Mesendoderm (in vitro differentiated cells): ENCODE results near the gene EBPL. TPM values are rescaled to one million over a fixed set of nuclear protein-coding genes. Genes with fewer than 3 reads are reported as not detected.

Experiments
- DNase-seq: peaks from one replicate; pipeline ENCODE4 v3.0.0; 2013
- H2AK5ac ChIP-seq: 2 replicates; pipeline ENCODE4 v1.6.1; 2013; ENCODE audit warnings: low read length, inconsistent platforms
- H2BK120ac ChIP-seq: 2 replicates; pipeline ENCODE4 v1.6.1; 2013; ENCODE audit warnings: low read depth, mild to moderate bottlenecking, low read length, moderate library complexity, mixed read lengths
- H2BK15ac ChIP-seq: replicated peaks from 2 replicates; pipeline ENCODE4 v1.6.1; 2013; ENCODE audit warnings: low read depth, mild to moderate bottlenecking, moderate library complexity
- H2BK5ac ChIP-seq: 2 replicates; pipeline ENCODE4 v1.6.1; 2013; ENCODE audit warnings: low read length, inconsistent platforms
- H3K18ac ChIP-seq: 2 replicates; pipeline ENCODE4 v1.6.1; 2013; ENCODE audit warnings: mild to moderate bottlenecking, low read length, mixed read lengths
- H3K23ac ChIP-seq: one replicate; pipeline ENCODE4 v1.6.1; 2013; ENCODE audit warnings: low read length
- H3K27ac ChIP-seq: 2 replicates; pipeline ENCODE4 v1.5.1; 2013; ENCODE audit warnings: low read depth, mild to moderate bottlenecking, inconsistent platforms, low read length, moderate library complexity
- H3K27me3 ChIP-seq: 2 replicates; pipeline ENCODE4 v1.6.1; 2013; ENCODE audit warnings: low read length, control low read depth, mild to moderate bottlenecking, inconsistent platforms; ENCODE audit not compliant: insufficient read depth, poor library complexity
- H3K36me3 ChIP-seq: 2 replicates; pipeline ENCODE4 v1.6.1; 2013; ENCODE audit warnings: low read length, inconsistent platforms; ENCODE audit not compliant: control insufficient read depth, insufficient read depth
- H3K4ac ChIP-seq: one replicate; pipeline ENCODE4 v1.6.1; 2013; ENCODE audit warnings: low read depth, mild to moderate bottlenecking, low read length, moderate library complexity
- H3K4me1 ChIP-seq: 2 replicates; pipeline ENCODE4 v1.6.1; 2013; ENCODE audit warnings: low read depth, low read length, inconsistent platforms; ENCODE audit not compliant: control insufficient read depth
- H3K4me2 ChIP-seq: 2 replicates; pipeline ENCODE4 v1.6.1; 2013; ENCODE audit warnings: low read length
- H3K4me3 ChIP-seq: 2 replicates; pipeline ENCODE4 v1.5.1; 2013; ENCODE audit warnings: mild to moderate bottlenecking, low read length
- H3K56ac ChIP-seq: one replicate; pipeline ENCODE4 v1.6.1; 2013; ENCODE audit warnings: low read length
- H3K79me1 ChIP-seq: 2 replicates; pipeline ENCODE4 v1.6.1; 2013; ENCODE audit warnings: low read length, inconsistent platforms
- H3K79me2 ChIP-seq: 2 replicates; pipeline ENCODE4 v1.6.1; 2013; ENCODE audit warnings: mild to moderate bottlenecking, low read length; ENCODE audit not compliant: control insufficient read depth, insufficient read depth
- H3K9ac ChIP-seq: 2 replicates; pipeline ENCODE4 v1.6.1; 2013; ENCODE audit warnings: low read length, inconsistent platforms
- H4K5ac ChIP-seq: one replicate; pipeline ENCODE4 v1.6.1; 2013; ENCODE audit warnings: low read length
- H4K8ac ChIP-seq: one replicate; pipeline ENCODE4 v1.6.1; 2013; ENCODE audit warnings: low read depth, mild to moderate bottlenecking, control low read depth, low read length, moderate library complexity
- WGBS: extraction: QIAGEN DNeasy Blood & Tissue Kit; methylation state at CpG from one replicate; pipeline ENCODE4 v1.1.7; 2013; ENCODE audit warnings: low lambda C conversion rate, missing lambda C conversion rate; ENCODE audit not compliant: insufficient coverage; ENCODE audit errors: extremely low coverage; 5-methylcytosine and 5-hydroxymethylcytosine counted together
- polyA plus RNA-seq, 2 experiments: library from polyadenylated mRNA; stranded (reverse); fragments of 200-250 nt; gene quantifications; one replicate each; pipeline ENCODE4 v1.2.3, GENCODE V29; 2013

EBPL gene
- 152 TPM for polyA plus RNA-seq (2013, experiment 1 of 2)
- 153 TPM for polyA plus RNA-seq (2013, experiment 2 of 2)

DNA sequence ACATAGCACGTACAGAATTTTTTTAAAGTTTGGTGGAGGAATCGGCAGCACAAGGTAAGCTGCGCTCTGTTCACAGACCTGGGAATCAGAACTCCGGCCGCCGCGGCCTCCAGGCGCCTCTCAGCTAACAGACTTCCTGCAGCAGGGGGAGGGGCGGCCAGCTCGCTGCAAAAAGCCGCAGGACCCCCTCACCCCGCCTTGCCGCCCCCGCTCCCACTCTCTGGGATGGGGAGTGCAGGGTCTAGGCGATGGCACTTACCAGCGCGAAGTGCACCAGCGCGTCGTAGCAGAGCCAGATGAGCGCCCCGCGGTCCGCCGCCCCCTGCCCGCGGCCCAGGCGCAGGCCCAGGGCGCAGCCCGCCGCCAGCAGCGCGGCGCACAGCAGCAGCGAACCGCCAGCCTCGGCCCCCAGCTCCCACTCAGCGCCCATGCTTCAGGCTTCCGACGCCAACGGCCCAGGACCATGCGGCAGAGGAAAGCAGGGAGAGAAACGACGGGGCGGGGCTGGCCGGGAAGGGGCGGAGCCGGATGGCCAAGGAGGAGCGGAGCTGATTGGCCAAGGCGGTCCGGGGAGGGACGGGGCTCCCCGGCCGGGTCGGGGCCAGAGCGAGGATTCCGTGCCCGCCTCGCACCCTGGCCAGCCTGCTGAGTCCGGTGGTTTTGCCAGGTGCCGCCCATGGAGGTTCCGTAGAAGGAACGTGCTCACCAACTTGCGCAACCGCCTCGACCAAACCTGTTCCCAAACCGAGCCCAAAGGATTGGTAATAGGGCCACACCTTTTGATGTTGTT lies at the start of gene EBPL:
EBPL (minus strand) TSS at position 492 of the 790 bp plus-strand sequence; CDS start at position 430, 62 bp downstream.
- Histone ChIP-seq H3K36me3 (no peaks in the 10 kb centered on the region), H3K23ac (peak within 1 kb of the TSS; percentile 75), H4K5ac (no peak within 1 kb of the TSS), H2AK5ac (no peak within 1 kb of the TSS), H3K79me2 (peaks cover 24% of the 10 kb centered on the region), H3K4me1 (no peaks in the 10 kb centered on the region), H2BK5ac (no peak within 1 kb of the TSS), H3K27ac (peak within 1 kb of the TSS; percentile 83), H2BK15ac (no peak within 1 kb of the TSS), H3K18ac (peak within 1 kb of the TSS; percentile 94), H3K27me3 (no peaks in the 10 kb centered on the region), H3K56ac (peak within 1 kb of the TSS; percentile 90), H2BK120ac (peak within 1 kb of the TSS; percentile 13), H3K4me3 (peak within 1 kb of the TSS; percentile 92), H4K8ac (peak within 1 kb of the TSS; percentile 89), H3K9ac (peak within 1 kb of the TSS; percentile 90), H3K4me2 (peak within 1 kb of the TSS; percentile 74), H3K4ac (peak within 1 kb of the TSS; percentile 73), H3K79me1 (peaks cover 11% of the 10 kb centered on the region)
- whole genome bisulfite sequencing = no CpG with 5 or more reads among the region's 67 CpGs
- DNase-seq = peak; percentile 96

DNA sequence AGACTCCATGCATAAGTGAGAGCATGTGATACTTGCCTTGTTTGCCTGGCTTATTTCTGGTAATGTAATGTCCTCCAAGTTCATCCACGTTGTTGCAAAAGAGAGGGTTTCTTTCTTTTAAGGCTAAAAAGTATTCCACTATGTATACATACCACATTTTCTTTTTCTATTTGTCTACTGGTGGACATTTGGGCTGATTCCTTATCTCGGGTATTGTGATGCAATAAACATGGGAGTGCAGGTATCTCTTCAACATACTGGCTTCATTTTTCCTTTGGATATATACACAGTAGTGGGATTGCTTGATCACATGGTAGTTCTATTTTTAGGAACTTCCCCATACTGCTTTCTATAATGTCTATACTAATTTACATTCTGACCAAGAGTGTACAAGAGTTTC lies 49.6 kb upstream of the EBPL start:
- H3K79me1 ChIP-seq = no peaks in the 10 kb centered on the region
- H2BK15ac ChIP-seq = no peak overlapping the region
- H4K8ac ChIP-seq = no peak overlapping the region
- no peak overlapping the region for H4K5ac ChIP-seq
- no peak overlapping the region for H3K4me2 ChIP-seq
- WGBS = no CpG with 5 or more reads among the region's 2 CpGs
- no peak overlapping the region for H2AK5ac ChIP-seq
- no peak for DNase-seq
- no peak overlapping the region for H2BK5ac ChIP-seq
- H3K4me3 ChIP-seq = no peak overlapping the region
- no peak overlapping the region for H3K56ac ChIP-seq
- H3K27ac ChIP-seq = no peak overlapping the region
- no peaks in the 10 kb centered on the region for H3K27me3 ChIP-seq
- H3K23ac ChIP-seq = no peak overlapping the region
- no peaks in the 10 kb centered on the region for H3K36me3 ChIP-seq
- no peak overlapping the region for H3K18ac ChIP-seq
- H3K79me2 ChIP-seq = no peaks in the 10 kb centered on the region
- H3K4me1 ChIP-seq = no peaks in the 10 kb centered on the region
- H3K4ac ChIP-seq = no peak overlapping the region
- H2BK120ac ChIP-seq = no peak overlapping the region
- no peak overlapping the region for H3K9ac ChIP-seq

DNA sequence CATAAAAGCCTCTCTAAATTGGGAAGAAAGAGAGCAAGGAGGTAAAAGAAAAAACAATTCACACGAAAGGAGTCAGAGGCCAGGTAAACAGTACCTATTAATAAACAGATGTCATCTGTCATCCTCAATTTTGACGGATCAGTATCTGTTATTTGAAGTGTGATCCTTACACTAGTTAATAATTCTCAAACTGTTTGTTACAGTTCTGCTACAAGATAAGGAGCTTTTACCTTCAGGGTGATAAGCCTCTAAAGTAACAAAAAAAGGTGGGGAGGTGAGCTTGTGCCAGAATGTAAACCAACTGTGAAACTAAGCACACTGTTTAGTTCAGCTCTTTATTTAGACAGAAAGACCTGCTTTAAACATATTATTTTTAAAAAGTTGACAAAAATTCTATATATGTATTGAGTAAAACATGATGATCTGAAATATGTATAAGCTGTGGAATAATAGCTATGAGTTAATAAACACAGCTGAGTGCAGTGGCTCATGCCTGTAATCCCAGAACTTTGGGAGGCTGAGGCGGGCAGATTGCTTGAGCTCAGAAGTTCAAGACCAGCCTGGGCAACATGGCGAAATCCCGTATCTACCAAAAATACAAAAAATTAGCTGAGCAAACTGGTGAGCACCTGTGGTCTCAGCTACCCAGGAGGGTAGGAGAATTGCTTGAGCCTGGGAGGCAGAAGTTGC lies 48.4 kb upstream of the EBPL start:
- Histone ChIP-seq H3K27ac (no peak overlapping the region), H2BK15ac (no peak overlapping the region), H3K36me3 (no peaks in the 10 kb centered on the region), H3K4me2 (no peak overlapping the region), H4K8ac (no peak overlapping the region), H3K79me1 (no peaks in the 10 kb centered on the region), H2BK120ac (no peak overlapping the region), H3K4me1 (no peaks in the 10 kb centered on the region), H2BK5ac (no peak overlapping the region), H3K4me3 (no peak overlapping the region), H3K4ac (no peak overlapping the region), H3K79me2 (no peaks in the 10 kb centered on the region), H3K27me3 (no peaks in the 10 kb centered on the region), H3K23ac (no peak overlapping the region), H2AK5ac (no peak overlapping the region), H3K56ac (no peak overlapping the region), H3K9ac (no peak overlapping the region), H4K5ac (no peak overlapping the region), H3K18ac (no peak overlapping the region)
- no CpG with 5 or more reads among the region's 5 CpGs for WGBS
- DNase-seq = no peak

DNA sequence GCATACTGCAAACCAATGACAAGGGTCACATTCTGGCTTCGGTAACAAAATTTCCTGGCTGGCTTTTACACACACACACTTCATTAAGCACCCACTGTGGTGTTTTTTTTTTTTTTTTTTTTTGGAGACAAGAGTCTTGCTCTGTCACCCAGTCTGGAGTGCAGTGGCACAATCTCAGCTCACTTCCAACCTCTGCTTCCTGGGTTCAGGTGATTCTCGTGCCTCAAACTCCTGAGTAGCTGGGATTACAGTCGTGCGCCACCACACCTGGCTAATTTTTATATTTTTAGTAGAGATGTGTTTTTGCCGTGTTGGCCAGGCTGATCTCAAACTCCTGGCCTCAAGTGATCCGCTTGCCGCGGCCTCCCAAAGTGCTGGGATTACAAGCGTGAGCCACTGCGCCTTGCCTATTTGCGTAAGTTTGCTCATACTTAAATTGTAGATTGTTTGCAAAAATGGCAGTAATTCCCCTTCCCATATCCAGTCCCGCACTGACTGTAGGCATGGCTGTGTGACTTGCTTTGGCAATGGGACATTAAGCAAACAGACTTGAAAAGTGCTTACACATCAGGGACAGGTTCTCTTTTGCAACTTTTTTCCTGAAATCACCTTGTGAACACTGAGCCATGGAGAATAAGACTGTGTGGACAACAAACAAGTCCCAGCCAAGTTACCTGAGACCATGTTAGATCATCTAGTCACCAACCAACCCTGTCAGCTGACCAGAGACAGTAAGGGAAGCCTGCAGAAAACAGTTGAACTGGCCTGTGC lies 42.1 kb upstream of the EBPL start:
- Histone ChIP-seq H2AK5ac (no peak overlapping the region), H3K4ac (no peak overlapping the region), H3K4me3 (no peak overlapping the region), H4K8ac (no peak overlapping the region), H2BK120ac (no peak overlapping the region), H3K27ac (no peak overlapping the region), H3K4me1 (no peaks in the 10 kb centered on the region), H3K9ac (no peak overlapping the region), H3K79me2 (no peaks in the 10 kb centered on the region), H2BK15ac (no peak overlapping the region), H3K4me2 (no peak overlapping the region), H3K23ac (no peak overlapping the region), H3K79me1 (no peaks in the 10 kb centered on the region), H3K27me3 (no peaks in the 10 kb centered on the region), H2BK5ac (no peak overlapping the region), H3K36me3 (no peaks in the 10 kb centered on the region), H3K56ac (no peak overlapping the region), H4K5ac (no peak overlapping the region), H3K18ac (no peak overlapping the region)
- no CpG with 5 or more reads among the region's 12 CpGs for WGBS
- DNase-seq = peak; percentile 8

DNA sequence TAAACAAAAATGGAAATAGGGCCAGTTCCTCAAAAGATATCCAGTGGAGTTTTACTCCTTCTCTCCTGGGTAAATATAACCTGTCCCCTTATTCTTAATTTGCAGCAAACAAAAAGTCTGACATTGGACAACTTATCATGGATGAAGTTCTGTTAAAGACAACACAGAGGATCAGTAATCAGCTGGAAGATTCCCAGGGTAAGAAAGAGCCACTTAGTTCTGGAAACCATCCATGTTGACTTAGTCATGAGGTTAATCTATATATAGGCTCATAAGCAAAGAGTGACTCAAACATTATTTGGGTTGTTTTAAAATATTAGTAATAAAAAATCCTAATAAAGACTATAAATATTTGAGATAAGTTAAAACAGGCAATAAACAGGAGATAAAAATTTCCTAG lies 40.5 kb upstream of the EBPL start:
- H3K27ac ChIP-seq = no peak overlapping the region
- no peak overlapping the region for H3K4ac ChIP-seq
- H3K9ac ChIP-seq = no peak overlapping the region
- H3K18ac ChIP-seq = no peak overlapping the region
- no peak overlapping the region for H4K8ac ChIP-seq
- H3K36me3 ChIP-seq = no peaks in the 10 kb centered on the region
- no peak overlapping the region for H2BK120ac ChIP-seq
- H2AK5ac ChIP-seq = no peak overlapping the region
- H3K79me1 ChIP-seq = no peaks in the 10 kb centered on the region
- no peak overlapping the region for H2BK15ac ChIP-seq
- H2BK5ac ChIP-seq = no peak overlapping the region
- no peak overlapping the region for H3K56ac ChIP-seq
- H3K79me2 ChIP-seq = no peaks in the 10 kb centered on the region
- no peaks in the 10 kb centered on the region for H3K27me3 ChIP-seq
- H3K4me1 ChIP-seq = no peaks in the 10 kb centered on the region
- DNase-seq = no peak
- no peak overlapping the region for H4K5ac ChIP-seq
- H3K23ac ChIP-seq = no peak overlapping the region
- no peak overlapping the region for H3K4me2 ChIP-seq
- H3K4me3 ChIP-seq = no peak overlapping the region
